Esophagus squamous epithelium (tissue), 4 donors: Measurements from ENCODE around the gene ARMC9.

Source experiments
- CTCF ChIP-seq, 6 experiments: fragments of 450-650 bp in 4 of 6; fragments of 200-600 bp in 2 of 6; sonication (generic) in 2 of 6; IDR thresholded peaks; one replicate each; pipeline ENCODE4 v1.5.1; 2016 to 2019; ENCODE audit warnings: antibody characterized with exemption in 6 of 6, mild to moderate bottlenecking in 4 of 6, moderate library complexity in 4 of 6
- POLR2A ChIP-seq, 4 donors: fragments of 450-650 bp; IDR thresholded peaks; one replicate each; pipeline ENCODE4 v1.6.1; 2017; ENCODE audit warnings: antibody characterized with exemption in 4 of 4, mild to moderate bottlenecking in 4 of 4, moderate library complexity in 3 of 4

- TF ChIP-seq CTCF (IDR thresholded peaks at IDR 0.05): no peak
- TF ChIP-seq POLR2A (IDR thresholded peaks at IDR 0.05): no peak
Observed at GRCh38 chr2:231315896-231316295, 117.5 kb downstream of the ARMC9 start.
